Head of caudate nucleus (tissue), 42 donors: Measurements from ENCODE around the gene MAD2L2.
A peak's percentile ranks its signal among the peaks of the same experiment; 100 is the strongest.

Experiments
- DNase-seq, 42 donors: peaks; one replicate each; pipeline versions ENCODE4 v3.0.0 to v3.0.0-alpha.2; 2020 to 2021; ENCODE audit warnings: mixed read lengths in 7 of 42
- intact Hi-C: fragments of 100-400 bp; cut with DNase I; formaldehyde crosslinking; loops from one replicate; pipeline ENCODE4 v1.15.0; 2022

MAD2L2 gene

DNA sequence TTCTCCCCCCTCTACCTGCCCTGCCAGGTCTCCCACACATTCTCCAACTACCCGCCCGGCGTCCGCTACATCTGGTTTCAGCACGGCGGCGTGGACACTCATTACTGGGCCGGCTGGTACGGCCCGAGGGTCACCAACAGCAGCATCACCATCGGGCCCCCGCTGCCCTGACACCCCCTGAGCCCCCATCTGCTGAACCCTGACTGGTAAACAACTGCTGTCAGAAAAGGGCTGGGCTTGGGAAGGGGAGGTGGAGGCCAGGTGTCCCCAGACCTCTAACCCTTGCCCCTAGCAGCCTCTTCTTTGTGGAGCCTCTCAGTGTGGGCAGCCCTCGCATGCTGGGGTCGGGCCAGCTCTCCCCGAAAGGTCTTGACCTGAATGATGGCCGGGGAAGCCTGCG is 19.8 kb downstream of the MAD2L2 start:
- DNase-seq, result no peak
- intact Hi-C loops, result no loop called here

DNA sequence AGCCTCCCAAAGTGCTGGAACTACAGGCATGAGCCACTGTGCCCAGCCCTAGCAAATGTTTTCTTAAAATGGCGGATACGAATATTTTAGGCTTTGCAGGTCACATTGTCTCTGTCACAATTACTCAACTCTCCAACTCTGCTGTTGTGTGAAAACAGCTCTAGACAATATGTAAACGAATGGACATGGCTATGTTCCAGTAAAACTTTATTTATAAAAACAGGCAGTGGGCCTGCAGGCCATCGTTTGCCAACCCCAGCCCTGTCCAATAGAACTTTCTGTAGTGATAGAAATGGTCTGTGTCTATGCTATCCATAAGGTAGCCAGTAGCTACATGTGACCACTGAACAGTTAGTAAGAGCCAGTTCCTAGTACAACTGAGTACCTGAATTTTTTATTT is 21.2 kb downstream of the MAD2L2 start:
- intact Hi-C loops, result loop anchor here (10.0 kb wide), 1 partner anchor 145 kb away; the partner anchor contains the start of genes CLCN6 and MTHFR

GRCh38 chr1:11658542-11658941 is 22.4 kb downstream of the MAD2L2 start:
- intact Hi-C loops, result loop anchor here (10.0 kb wide), 1 partner anchor 146 kb away; the partner anchor contains the start of genes CLCN6 and MTHFR
- DNase-seq, result no peak

More for the DNA sequence above, 21.2 kb downstream of the MAD2L2 start:
- no peak for DNase-seq

DNA sequence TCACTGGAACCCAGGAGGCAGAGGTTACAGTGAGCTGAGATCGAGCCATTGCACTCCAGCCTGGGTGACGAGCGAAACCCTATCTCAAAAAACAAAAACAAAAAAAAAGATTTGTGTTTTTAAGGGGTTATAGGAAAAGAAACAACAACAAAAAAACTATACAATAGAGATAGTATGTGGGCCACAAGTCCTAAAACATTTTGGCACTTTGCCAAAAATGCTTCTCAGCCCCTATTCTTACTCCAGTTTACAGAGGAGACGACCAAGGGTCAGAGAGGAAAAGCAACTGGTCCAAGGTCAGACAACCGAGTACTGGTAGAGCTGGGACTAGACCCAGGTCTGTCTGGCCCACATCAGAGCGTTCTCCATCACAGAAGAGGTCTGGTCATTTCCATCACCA is 23.3 kb downstream of the MAD2L2 start:
- intact Hi-C loops, result loop anchor here (10.0 kb wide), 1 partner anchor 147 kb away; the partner anchor contains the start of genes CLCN6 and MTHFR
- no peak for DNase-seq

- intact Hi-C loops, result loop anchor here (5.0 to 10.0 kb wide), 2 partner anchors 62 to 150 kb away; partner anchors contain the start of genes CLCN6 and MTHFR
- no peak for DNase-seq
Measured at GRCh38 chr1:11654939-11655808, 25.8 kb downstream of the MAD2L2 start.

DNA sequence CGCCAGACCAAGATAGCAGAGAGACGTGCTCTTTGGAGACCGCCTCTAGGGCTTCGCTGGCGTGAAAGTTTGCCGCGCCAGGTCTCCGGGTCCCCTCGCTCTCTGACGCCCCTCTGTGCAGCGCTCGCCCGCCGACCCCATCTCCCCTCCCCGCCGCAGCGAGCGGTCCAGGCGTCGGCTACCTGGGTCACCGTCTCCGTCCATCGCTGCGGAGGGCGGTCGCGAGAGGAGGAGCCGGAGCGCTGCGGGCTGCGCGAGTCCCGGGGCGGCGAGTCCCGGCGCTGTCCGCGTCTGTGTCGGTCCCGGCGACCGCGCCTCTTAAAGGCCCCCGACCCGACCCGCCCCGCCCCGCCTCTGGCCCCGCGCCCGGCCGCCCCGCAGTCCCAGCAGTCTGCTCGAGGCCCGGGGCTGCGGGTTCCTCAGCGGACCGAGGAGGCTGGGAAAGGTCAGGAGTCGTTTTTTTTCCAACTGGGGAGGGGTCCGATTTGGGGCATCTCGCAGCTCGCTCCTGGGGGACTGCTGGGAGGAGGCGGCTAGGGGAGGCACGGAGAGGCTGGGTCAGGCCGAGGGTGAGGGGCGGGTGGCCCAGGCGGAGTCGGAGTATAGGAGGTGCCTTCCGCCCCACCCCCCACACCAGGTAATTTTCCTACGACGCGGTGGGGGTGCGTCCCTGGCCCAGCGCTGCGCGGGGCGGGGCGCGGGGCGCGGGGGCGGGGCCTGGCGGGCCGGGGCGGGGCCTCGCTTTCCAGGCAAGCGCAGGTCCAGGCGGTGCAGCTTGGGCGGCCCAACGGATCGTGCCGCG is 26.6 kb downstream of the MAD2L2 start, which contains the start of the genes FBXO2 and FBXO44:
Gene FBXO2, minus strand, starts transcription at position 293 of the 802 bp plus-strand sequence. Its CDS starts 89 bp downstream, at position 204.
Gene FBXO44, plus strand, starts transcription at position 741 of the 802 bp plus-strand sequence. CDS start 959 bp downstream, outside the sequence.
- DNase-seq, result peak in 41 of 42 donors; percentile 36 to 85 (median 70)

DNA sequence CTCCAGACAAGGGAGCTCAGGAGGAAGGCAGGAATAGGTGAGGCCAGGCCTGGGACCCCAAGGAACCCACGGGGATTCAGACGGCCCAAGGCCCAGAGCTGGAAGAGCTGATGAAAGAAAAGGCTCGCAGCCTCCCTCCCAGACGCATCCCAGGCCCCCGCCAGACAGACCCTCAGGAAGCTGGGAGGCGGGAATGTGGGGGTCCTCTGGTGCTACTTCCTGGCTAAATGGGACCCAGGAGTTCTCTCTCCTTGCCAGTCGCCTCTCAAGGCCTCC is 27.1 kb downstream of the MAD2L2 start:
- no peak for DNase-seq
- intact Hi-C loops, result loop anchor here (5.0 to 10.0 kb wide), 2 partner anchors 64 to 151 kb away; partner anchors contain the start of genes CLCN6 and MTHFR

More for the DNA sequence above, 26.6 kb downstream of the MAD2L2 start, which contains the start of the genes FBXO2 and FBXO44:
- intact Hi-C loops, result loop anchor here (5.0 to 10.0 kb wide), 2 partner anchors 63 to 150 kb away; partner anchors contain the start of genes CLCN6 and MTHFR

GRCh38 chr1:11653101-11653860 is 27.7 kb downstream of the MAD2L2 start:
- intact Hi-C loops, result loop anchor here (5.0 to 10.0 kb wide), 2 partner anchors 64 to 152 kb away; partner anchors contain the start of genes CLCN6 and MTHFR
- DNase-seq, result peak in 2 of 42 donors; percentile 25 to 52

DNA sequence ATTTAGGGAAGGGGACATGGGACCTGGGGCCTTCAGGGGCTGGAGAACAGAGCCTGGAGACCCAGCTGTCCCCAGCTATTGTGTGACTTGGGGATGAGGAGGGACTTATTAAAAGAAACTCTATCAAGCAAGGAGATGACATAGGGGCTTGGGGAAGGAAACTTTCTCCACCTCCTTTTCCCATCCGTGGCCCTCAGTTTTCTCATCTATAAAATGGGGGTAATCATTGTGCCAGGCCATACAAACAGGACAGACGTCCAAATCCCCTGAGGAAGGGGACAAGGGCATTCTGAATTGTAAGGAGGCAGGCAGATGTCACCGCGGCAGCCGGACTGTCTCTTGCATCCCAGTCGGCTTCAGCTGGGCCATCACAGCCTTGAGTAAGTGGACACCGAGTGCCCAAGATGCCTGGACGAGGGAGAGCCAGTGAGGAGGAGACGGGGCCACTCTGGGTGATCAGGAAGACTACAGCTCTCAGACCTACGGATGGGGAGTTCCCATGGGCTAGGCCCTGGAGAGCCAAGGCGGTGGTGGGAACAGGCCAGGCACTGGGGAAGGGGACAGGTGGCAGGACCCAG is 28.7 kb downstream of the MAD2L2 start:
- intact Hi-C loops, result loop anchor here (5.0 to 10.0 kb wide), 2 partner anchors 65 to 153 kb away; partner anchors contain the start of genes CLCN6 and MTHFR
- DNase-seq, result no peak

- intact Hi-C loops, result loop anchor here (5.0 to 10.0 kb wide), 2 partner anchors 66 to 154 kb away; partner anchors contain the start of genes CLCN6 and MTHFR
- DNase-seq, result no peak
Measured at GRCh38 chr1:11651017-11651416, 29.9 kb downstream of the MAD2L2 start.

- intact Hi-C loops, result loop anchor here (5.0 to 10.0 kb wide), 2 partner anchors 67 to 154 kb away; partner anchors contain the start of genes CLCN6 and MTHFR
- peak; percentile 58 to 90 (median 78) for DNase-seq
Measured at GRCh38 chr1:11650331-11650991, 30.5 kb downstream of the MAD2L2 start.

GRCh38 chr1:11649624-11650330 is 31.2 kb downstream of the MAD2L2 start:
- DNase-seq, result peak in 26 of 42 donors; percentile 32 to 80 (median 54)
- intact Hi-C loops, result loop anchor here (5.0 to 10.0 kb wide), 3 partner anchors 68 to 175 kb away; partner anchors contain the start of genes CLCN6, DISP3 and MTHFR

DNA sequence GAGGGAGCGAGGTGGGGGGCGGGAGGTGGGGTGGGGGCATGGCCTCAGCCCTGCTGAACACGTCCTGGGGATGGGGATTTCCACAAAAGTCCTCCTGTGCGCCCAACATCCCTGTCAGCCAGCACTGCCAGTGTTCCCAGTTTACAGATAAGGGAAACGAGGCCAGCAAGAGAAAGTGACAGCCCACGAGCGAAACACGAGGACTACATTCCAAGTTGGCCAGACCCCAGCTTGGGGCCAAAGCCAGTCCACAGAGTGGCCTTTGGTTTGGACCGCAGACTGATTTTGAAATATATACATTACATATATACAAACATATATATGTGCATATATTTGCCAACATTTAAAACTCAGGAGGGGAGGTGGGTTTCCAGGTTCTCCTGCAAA is 31.7 kb downstream of the MAD2L2 start:
- intact Hi-C loops, result loop anchor here (10.0 kb wide), 1 partner anchor 174 kb away; the partner anchor contains the start of gene DISP3

DNA sequence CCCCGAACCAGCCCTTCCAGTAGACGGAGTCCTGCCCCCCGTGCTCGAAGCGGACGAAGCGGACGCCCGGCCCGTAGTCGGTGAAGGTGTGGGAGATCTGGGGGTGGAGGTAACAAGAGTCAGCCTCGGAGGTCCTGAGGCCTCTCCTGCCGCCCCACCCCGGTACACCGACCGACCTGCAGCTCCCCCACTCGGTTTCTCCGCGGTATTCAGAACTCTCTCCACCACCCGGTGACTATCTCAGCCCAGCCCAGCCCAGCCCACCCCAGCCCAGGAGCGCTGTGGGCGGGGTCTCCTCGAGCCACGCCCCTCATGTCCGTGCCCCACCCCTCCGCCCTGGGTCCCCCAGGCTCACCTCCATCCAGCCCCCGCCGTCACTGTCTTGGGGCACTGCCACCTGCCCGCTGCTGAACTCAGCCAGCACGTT is 32.2 kb downstream of the MAD2L2 start:
- intact Hi-C loops, result loop anchor here (10.0 kb wide), 1 partner anchor 174 kb away; the partner anchor contains the start of gene DISP3

More for the DNA sequence above, 31.7 kb downstream of the MAD2L2 start:
- no peak for DNase-seq

GRCh38 chr1:11648039-11648438 is 32.9 kb downstream of the MAD2L2 start:
- intact Hi-C loops, result loop anchor here (10.0 kb wide), 1 partner anchor 173 kb away; the partner anchor contains the start of gene DISP3
- DNase-seq, result peak; percentile 87 to 98 (median 94)

More for the DNA sequence above, 32.2 kb downstream of the MAD2L2 start:
- peak in 4 of 42 donors; percentile 42 to 61 (median 48) for DNase-seq

DNA sequence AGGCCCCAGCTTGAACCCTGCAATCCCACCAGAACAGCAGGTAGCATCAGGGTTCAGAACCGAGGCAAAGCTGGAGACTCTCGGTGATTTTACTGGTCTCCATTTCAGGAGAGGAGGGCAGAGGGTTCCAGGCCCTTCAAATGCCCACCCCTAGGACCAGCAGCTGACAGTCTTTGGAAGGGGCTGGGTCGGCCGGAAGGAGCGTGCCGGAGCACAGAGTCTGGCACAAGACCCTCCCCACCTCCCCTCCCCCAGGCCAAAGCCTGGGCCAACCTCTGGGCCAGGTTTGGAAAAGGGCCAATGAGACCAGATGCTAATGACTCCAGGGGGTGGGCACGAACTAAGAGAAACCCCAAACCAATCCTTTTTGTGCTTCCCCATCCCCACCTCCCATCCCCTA is 33.6 kb downstream of the MAD2L2 start:
- DNase-seq, result no peak
- intact Hi-C loops, result loop anchor here (10.0 kb wide), 1 partner anchor 173 kb away; the partner anchor contains the start of gene DISP3
